WTC11 (cell line): ENCODE results near the gene MPV17L.

Experiments
- AFF4 ChIP-seq: sonication (generic); formaldehyde crosslinking; IDR thresholded peaks from 2 replicates; pipeline ENCODE4 v1.8.1; 2023; ENCODE audit warnings: mild to moderate bottlenecking, missing genetic modification reagents, borderline replicate concordance
- ATF2 ChIP-seq: sonication (generic); formaldehyde crosslinking; IDR thresholded peaks from 2 replicates; pipeline ENCODE4 v1.8.1; 2022; ENCODE audit warnings: low read depth, missing genetic modification reagents, borderline replicate concordance
- ATF3 ChIP-seq: sonication (generic); formaldehyde crosslinking; conservative IDR thresholded peaks from 2 replicates; pipeline ENCODE4 v1.8.1; 2022; ENCODE audit warnings: mild to moderate bottlenecking, missing genetic modification reagents
- CTCF ChIP-seq: fragments of 200-600 bp; IDR thresholded peaks from 2 replicates; pipeline ENCODE4 v1.8.0; 2022; ENCODE audit warnings: antibody characterized with exemption
- GABPB1 ChIP-seq: sonication (generic); formaldehyde crosslinking; IDR thresholded peaks from 2 replicates; pipeline ENCODE4 v1.8.1; 2023; ENCODE audit warnings: mild to moderate bottlenecking, missing genetic modification reagents
- JUN ChIP-seq: sonication (generic); formaldehyde crosslinking; IDR thresholded peaks from 2 replicates; pipeline ENCODE4 v1.8.0; 2023; ENCODE audit warnings: mild to moderate bottlenecking, missing genetic modification reagents
- NFATC4 ChIP-seq: fragments of 250-450 bp; sonication (Bioruptor Pico); IDR thresholded peaks from 2 replicates; pipeline ENCODE4 v1.9.0; 2021; ENCODE audit warnings: mild to moderate bottlenecking
- NFYB ChIP-seq: sonication (generic); formaldehyde crosslinking; conservative IDR thresholded peaks from 2 replicates; pipeline ENCODE4 v1.8.0; 2022; ENCODE audit warnings: low read depth, missing genetic modification reagents
- SP1 ChIP-seq: sonication (generic); formaldehyde crosslinking; conservative IDR thresholded peaks from 2 replicates; pipeline ENCODE4 v1.8.1; 2022; ENCODE audit warnings: missing genetic modification reagents
- TCF7 ChIP-seq: sonication (generic); formaldehyde crosslinking; IDR thresholded peaks from 2 replicates; pipeline ENCODE4 v1.8.0; 2022; ENCODE audit warnings: mild to moderate bottlenecking, low read depth, missing genetic modification reagents, moderate library complexity
- ZNF121 ChIP-seq: sonication (generic); formaldehyde crosslinking; IDR thresholded peaks from 2 replicates; pipeline ENCODE4 v1.8.0; 2023; ENCODE audit warnings: missing genetic modification reagents
- TF ChIP-seq, protein P1 (sequence below): sonication (generic); formaldehyde crosslinking; IDR thresholded peaks from 2 replicates; pipeline ENCODE4 v1.8.0; 2022; ENCODE audit warnings: mild to moderate bottlenecking, missing genetic modification reagents
- TF ChIP-seq, protein P2 (sequence below): sonication (generic); formaldehyde crosslinking; IDR thresholded peaks from 2 replicates; pipeline ENCODE4 v1.8.0; 2022; ENCODE audit warnings: mild to moderate bottlenecking, missing genetic modification reagents

DNA sequence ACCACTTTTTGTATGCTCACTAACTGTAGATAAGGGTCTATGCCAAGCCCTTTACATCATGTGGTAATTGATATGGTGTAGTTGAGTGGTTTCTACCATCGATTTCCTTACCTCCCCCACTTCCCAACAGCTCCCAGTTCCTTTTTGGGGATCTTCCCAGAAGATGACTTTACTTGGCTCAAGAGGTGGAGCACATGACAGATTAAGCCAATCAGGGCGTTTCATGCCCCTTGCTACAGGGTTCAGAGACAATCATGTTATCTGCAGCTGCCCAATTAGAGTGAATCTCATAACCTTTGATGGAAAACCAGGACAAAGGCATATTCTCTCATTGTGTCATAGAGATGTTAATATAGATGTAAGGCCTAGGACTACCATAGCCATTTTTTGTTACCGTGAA is 22.7 kb downstream of the MPV17L start:
- TF ChIP-seq TCF7 = no peak
- TF ChIP-seq CTCF = no peak
- TF ChIP-seq, protein P1, sequence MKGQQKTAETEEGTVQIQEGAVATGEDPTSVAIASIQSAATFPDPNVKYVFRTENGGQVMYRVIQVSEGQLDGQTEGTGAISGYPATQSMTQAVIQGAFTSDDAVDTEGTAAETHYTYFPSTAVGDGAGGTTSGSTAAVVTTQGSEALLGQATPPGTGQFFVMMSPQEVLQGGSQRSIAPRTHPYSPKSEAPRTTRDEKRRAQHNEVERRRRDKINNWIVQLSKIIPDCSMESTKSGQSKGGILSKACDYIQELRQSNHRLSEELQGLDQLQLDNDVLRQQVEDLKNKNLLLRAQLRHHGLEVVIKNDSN (CRISPR knock-in tag) = no peak
- no peak for TF ChIP-seq ATF2
- no peak for TF ChIP-seq NFYB
- TF ChIP-seq, protein P2, sequence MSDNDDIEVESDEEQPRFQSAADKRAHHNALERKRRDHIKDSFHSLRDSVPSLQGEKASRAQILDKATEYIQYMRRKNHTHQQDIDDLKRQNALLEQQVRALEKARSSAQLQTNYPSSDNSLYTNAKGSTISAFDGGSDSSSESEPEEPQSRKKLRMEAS (CRISPR knock-in tag) = no peak
- no peak for TF ChIP-seq ATF3
- TF ChIP-seq ZNF121 (CRISPR knock-in tag) = no peak
- TF ChIP-seq AFF4 (CRISPR knock-in tag) = no peak
- TF ChIP-seq NFATC4 (CRISPR knock-in tag) = no peak
- TF ChIP-seq SP1 = no peak
- TF ChIP-seq JUN (CRISPR knock-in tag) = no peak
- TF ChIP-seq GABPB1 (CRISPR knock-in tag) = no peak
